Loucy (cell line): ENCODE data around the gene ACAP2.

Experiments used
- CTCF ChIP-seq: fragments of 200-600 bp; sonication (generic); conservative IDR thresholded peaks from 2 replicates; pipeline ENCODE4 v1.5.1; 2014; ENCODE audit warnings: mild to moderate bottlenecking, antibody characterized with exemption, low read length
- EZH2phosphoT487 ChIP-seq: fragments of 200-600 bp; IDR thresholded peaks from 2 replicates; pipeline ENCODE4 v1.6.1; 2018; ENCODE audit warnings: antibody characterized with exemption, mild to moderate bottlenecking, moderate library complexity, borderline replicate concordance

- TF ChIP-seq CTCF (no peak), EZH2phosphoT487 (no peak)
Measured at GRCh38 chr3:195257454-195258448, 185.1 kb downstream of the ACAP2 start.
